Stomach (tissue), 4 donors: ENCODE results near the gene KRT13.

Experiments used
- POLR2A ChIP-seq, 4 donors: fragments of 450-650 bp; IDR thresholded peaks; one replicate each; pipeline ENCODE4 v1.6.1; 2016; ENCODE audit warnings: antibody characterized with exemption in 4 of 4, control low read depth in 2 of 4, mild to moderate bottlenecking in 1 of 4, moderate library complexity in 1 of 4
- TF ChIP-seq, protein P1 (sequence below), 7 experiments: fragments of 450-650 bp in 4 of 7; fragments of 200-600 bp in 3 of 7; sonication (generic) in 3 of 7; IDR thresholded peaks; one replicate each; pipeline ENCODE4 v1.5.1; 2016 to 2019; ENCODE audit warnings: antibody characterized with exemption in 7 of 7, control low read depth in 2 of 7, mild to moderate bottlenecking in 1 of 7

GRCh38 chr17:41468346-41468745 lies 37.1 kb downstream of the KRT13 start:
- TF ChIP-seq, protein P1, sequence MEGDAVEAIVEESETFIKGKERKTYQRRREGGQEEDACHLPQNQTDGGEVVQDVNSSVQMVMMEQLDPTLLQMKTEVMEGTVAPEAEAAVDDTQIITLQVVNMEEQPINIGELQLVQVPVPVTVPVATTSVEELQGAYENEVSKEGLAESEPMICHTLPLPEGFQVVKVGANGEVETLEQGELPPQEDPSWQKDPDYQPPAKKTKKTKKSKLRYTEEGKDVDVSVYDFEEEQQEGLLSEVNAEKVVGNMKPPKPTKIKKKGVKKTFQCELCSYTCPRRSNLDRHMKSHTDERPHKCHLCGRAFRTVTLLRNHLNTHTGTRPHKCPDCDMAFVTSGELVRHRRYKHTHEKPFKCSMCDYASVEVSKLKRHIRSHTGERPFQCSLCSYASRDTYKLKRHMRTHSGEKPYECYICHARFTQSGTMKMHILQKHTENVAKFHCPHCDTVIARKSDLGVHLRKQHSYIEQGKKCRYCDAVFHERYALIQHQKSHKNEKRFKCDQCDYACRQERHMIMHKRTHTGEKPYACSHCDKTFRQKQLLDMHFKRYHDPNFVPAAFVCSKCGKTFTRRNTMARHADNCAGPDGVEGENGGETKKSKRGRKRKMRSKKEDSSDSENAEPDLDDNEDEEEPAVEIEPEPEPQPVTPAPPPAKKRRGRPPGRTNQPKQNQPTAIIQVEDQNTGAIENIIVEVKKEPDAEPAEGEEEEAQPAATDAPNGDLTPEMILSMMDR (IDR thresholded peaks at IDR 0.05), result no peak
- no peak for TF ChIP-seq POLR2A (IDR thresholded peaks at IDR 0.05)
